A549 treated with Mapracorat at 1 μM for 4 hours (cell line): ENCODE measurements around the gene SNX14. TPM values are rescaled to one million over a fixed set of nuclear protein-coding genes. Genes with fewer than 3 reads are reported as not detected.

Experiments
- total RNA-seq: library from RNA; stranded (reverse); fragments of 200-300 nt; extraction: Qiagen RNA extraction; gene quantifications from 5 replicates; pipeline ENCODE4 v1.2.3, GENCODE V29; 2022

SNX14 gene, protein sequence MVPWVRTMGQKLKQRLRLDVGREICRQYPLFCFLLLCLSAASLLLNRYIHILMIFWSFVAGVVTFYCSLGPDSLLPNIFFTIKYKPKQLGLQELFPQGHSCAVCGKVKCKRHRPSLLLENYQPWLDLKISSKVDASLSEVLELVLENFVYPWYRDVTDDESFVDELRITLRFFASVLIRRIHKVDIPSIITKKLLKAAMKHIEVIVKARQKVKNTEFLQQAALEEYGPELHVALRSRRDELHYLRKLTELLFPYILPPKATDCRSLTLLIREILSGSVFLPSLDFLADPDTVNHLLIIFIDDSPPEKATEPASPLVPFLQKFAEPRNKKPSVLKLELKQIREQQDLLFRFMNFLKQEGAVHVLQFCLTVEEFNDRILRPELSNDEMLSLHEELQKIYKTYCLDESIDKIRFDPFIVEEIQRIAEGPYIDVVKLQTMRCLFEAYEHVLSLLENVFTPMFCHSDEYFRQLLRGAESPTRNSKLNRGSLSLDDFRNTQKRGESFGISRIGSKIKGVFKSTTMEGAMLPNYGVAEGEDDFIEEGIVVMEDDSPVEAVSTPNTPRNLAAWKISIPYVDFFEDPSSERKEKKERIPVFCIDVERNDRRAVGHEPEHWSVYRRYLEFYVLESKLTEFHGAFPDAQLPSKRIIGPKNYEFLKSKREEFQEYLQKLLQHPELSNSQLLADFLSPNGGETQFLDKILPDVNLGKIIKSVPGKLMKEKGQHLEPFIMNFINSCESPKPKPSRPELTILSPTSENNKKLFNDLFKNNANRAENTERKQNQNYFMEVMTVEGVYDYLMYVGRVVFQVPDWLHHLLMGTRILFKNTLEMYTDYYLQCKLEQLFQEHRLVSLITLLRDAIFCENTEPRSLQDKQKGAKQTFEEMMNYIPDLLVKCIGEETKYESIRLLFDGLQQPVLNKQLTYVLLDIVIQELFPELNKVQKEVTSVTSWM
- total RNA-seq: 36.1 to 41.5 TPM (median 37.0 TPM) in 5 replicates

GRCh38 chr6:85593438-85594196 lies at the start of gene SNX14:
Gene SNX14 (minus strand): TSS chr6:85593858. CDS start chr6:85593718, 140 bp downstream.

DNA sequence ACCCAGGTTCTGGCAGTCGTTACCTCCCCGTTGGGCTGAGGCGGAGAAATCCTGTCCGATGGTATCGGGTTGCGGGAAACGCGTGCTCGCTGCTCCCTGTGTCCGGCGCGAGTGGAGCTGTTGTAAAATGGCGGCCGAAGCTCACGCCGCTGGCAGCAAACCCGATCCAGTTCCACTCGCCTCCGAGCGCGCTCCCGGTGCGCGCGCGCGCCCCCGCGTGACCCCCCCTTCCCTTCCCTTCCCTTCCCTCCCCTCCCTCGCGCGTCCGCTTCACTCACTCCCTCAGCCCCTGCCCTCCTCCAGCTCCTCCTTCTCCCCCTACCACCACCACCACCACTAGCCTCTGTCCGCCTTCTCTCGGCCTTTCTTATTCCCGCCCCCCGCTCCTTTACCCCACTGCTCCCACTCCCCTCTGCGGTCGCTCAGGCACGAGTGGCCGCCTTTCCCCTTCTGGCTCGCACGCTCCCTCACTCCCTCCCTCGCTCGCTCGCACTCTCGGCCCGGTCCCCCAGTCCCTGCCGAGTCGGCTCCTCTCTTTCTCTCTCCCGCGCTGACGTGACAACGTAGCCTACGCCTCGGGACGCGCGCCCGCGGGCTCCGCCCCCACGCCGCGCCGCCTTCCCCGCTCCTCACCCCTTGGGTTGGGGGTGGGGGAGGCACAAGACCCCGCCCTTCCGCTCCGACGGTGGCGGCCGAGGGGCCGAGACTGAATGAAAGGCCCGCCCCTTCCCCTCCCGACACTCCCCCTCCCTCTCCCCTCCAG lies 49.3 kb upstream of the SNX14 start, which contains the start of gene SYNCRIP:
SYNCRIP (minus strand) TSS at position 113 of the 763 bp plus-strand sequence. CDS start 1,447 bp downstream, outside the sequence.

Other genes starting within 250 kb of the SNX14 start
- 25.9 to 38.4 TPM (median 32.7 TPM) in 5 replicates for gene NT5E, start 143.8 kb downstream of the SNX14 start, total RNA-seq
- gene SYNCRIP, start 49.0 kb upstream of the SNX14 start, total RNA-seq: 120 to 133 TPM (median 126 TPM) in 5 replicates